Tibial artery (tissue), 4 donors: ENCODE data around the gene GPR18.
"Not testable (repeated sequence)": the region's sequence is repeated elsewhere in the genome, so short reads cannot be mapped to it uniquely, and the experiment has no call there.

Experiments used
- DNase-seq, 2 donors: peaks; one replicate each; pipeline ENCODE4 v3.0.0-alpha.2; 2019
- H3K27ac ChIP-seq, 2 donors: fragments of 200-600 bp; sonication (generic) in 1 of 2; 1 replicate in 1 of 2; 2 replicates in 1 of 2; pipeline ENCODE4 v1.5.1; 2018 to 2019; ENCODE audit warnings: mild to moderate bottlenecking in 1 of 2
- H3K27me3 ChIP-seq, 2 donors: fragments of 200-600 bp; sonication (generic) in 1 of 2; one replicate each; pipeline versions ENCODE4 v1.5.1 to v1.6.0; 2016 to 2019
- H3K36me3 ChIP-seq, 3 donors: fragments of 200-600 bp; sonication (generic) in 2 of 3; one replicate each; pipeline ENCODE4 v1.5.1; 2016 to 2019; ENCODE audit warnings: mild to moderate bottlenecking in 2 of 3
- H3K4me1 ChIP-seq, 4 donors: fragments of 200-600 bp; sonication (generic) in 2 of 4; 1 replicate in 3 of 4; 2 replicates in 1 of 4; pipeline ENCODE4 v1.5.1; 2016 to 2019
- H3K4me3 ChIP-seq, 2 donors: fragments of 200-600 bp; sonication (generic) in 1 of 2; 1 replicate in 1 of 2; 2 replicates in 1 of 2; pipeline ENCODE4 v1.5.1; 2018 to 2019; ENCODE audit warnings: mild to moderate bottlenecking in 2 of 2
- H3K9me3 ChIP-seq, 3 donors: fragments of 200-600 bp; sonication (generic) in 1 of 3; one replicate each; pipeline ENCODE4 v1.5.1; 2016 to 2019
- CTCF ChIP-seq, 2 experiments: fragments of 200-600 bp in 1 of 2; fragments of 450-650 bp in 1 of 2; IDR thresholded peaks; one replicate each; pipeline ENCODE4 v1.5.1; 2017 to 2019; ENCODE audit warnings: antibody characterized with exemption in 2 of 2, mild to moderate bottlenecking in 1 of 2, moderate library complexity in 1 of 2
- intact Hi-C: fragments of 100-400 bp; cut with DNase I; formaldehyde crosslinking; loops from one replicate; pipeline ENCODE4 v1.15.0; 2023; ENCODE audit warnings: low total_unique reads

Gene GPR18

GRCh38 chr13:99215184-99215830, 42.9 kb downstream of the GPR18 start:
- H3K27ac ChIP-seq, result no peak overlapping the region
- peaks cover 0 to 27% (median 13%) of the 10 kb centered on the region in 4 donors for H3K4me1 ChIP-seq
- no peak for TF ChIP-seq CTCF (IDR thresholded peaks at IDR 0.05)
- H3K27me3 ChIP-seq, result no peaks in the 10 kb centered on the region
- no peak for DNase-seq
- H3K9me3 ChIP-seq, result no peaks in the 10 kb centered on the region
- H3K4me3 ChIP-seq, result no peak overlapping the region
- intact Hi-C loops, result no loop called here
- H3K36me3 ChIP-seq, result peaks cover 0 to 4% (median 0%) of the 10 kb centered on the region in 3 donors

GRCh38 chr13:99214731-99215130, 43.4 kb downstream of the GPR18 start:
- Histone ChIP-seq H3K27me3 (no peaks in the 10 kb centered on the region), H3K36me3 (peaks cover 0 to 4% (median 0%) of the 10 kb centered on the region in 3 donors), H3K4me1 (peaks cover 0 to 23% (median 13%) of the 10 kb centered on the region in 4 donors), H3K27ac (no peak overlapping the region), H3K4me3 (no peak overlapping the region), H3K9me3 (no peaks in the 10 kb centered on the region)
- intact Hi-C loops, result no loop called here
- TF ChIP-seq CTCF (IDR thresholded peaks at IDR 0.05), result no peak
- no peak for DNase-seq

- Histone ChIP-seq H3K36me3 (peaks cover 0 to 4% (median 0%) of the 10 kb centered on the region in 3 donors), H3K4me3 (no peak overlapping the region), H3K27me3 (no peaks in the 10 kb centered on the region), H3K4me1 (peaks cover 0 to 23% (median 12%) of the 10 kb centered on the region in 4 donors), H3K27ac (no peak overlapping the region), H3K9me3 (no peaks in the 10 kb centered on the region)
- DNase-seq, result no peak
- intact Hi-C loops, result no loop called here
- TF ChIP-seq CTCF (IDR thresholded peaks at IDR 0.05), result no peak
Measured at GRCh38 chr13:99214232-99214631, 43.9 kb downstream of the GPR18 start.

GRCh38 chr13:99211421-99212035, 46.7 kb downstream of the GPR18 start:
- no peak for TF ChIP-seq CTCF (IDR thresholded peaks at IDR 0.05)
- H3K36me3 ChIP-seq, result peaks cover 0 to 8% (median 0%) of the 10 kb centered on the region in 3 donors
- no peak overlapping the region for H3K27ac ChIP-seq
- no peaks in the 10 kb centered on the region for H3K9me3 ChIP-seq
- intact Hi-C loops, result no loop called here
- H3K4me3 ChIP-seq, result no peak overlapping the region
- peaks cover 0 to 4% (median 0%) of the 10 kb centered on the region in 4 donors for H3K4me1 ChIP-seq
- no peak for DNase-seq
- H3K27me3 ChIP-seq, result no peaks in the 10 kb centered on the region

GRCh38 chr13:99210627-99211026, 47.6 kb downstream of the GPR18 start:
- H3K36me3 ChIP-seq, result peaks cover 0 to 16% (median 0%) of the 10 kb centered on the region in 3 donors
- DNase-seq, H3K4me1 ChIP-seq, H3K9me3 ChIP-seq, H3K4me3 ChIP-seq, H3K27me3 ChIP-seq, intact Hi-C loops, H3K27ac ChIP-seq: not testable (repeated sequence)

GRCh38 chr13:99208845-99209527, 49.2 kb downstream of the GPR18 start:
- no peaks in the 10 kb centered on the region for H3K9me3 ChIP-seq
- H3K27ac ChIP-seq, result no peak overlapping the region
- H3K4me3 ChIP-seq, result no peak overlapping the region
- intact Hi-C loops, result no loop called here
- H3K36me3 ChIP-seq, result peaks cover 0 to 14% (median 0%) of the 10 kb centered on the region in 3 donors
- no peaks in the 10 kb centered on the region for H3K27me3 ChIP-seq
- H3K4me1 ChIP-seq, result peaks cover 0 to 5% (median 2%) of the 10 kb centered on the region in 4 donors
- TF ChIP-seq CTCF (IDR thresholded peaks at IDR 0.05), result no peak
- DNase-seq, result no peak
